Measurements from ENCODE around the gene GPR12. TPM values are rescaled to one million over a fixed set of nuclear protein-coding genes. Genes with fewer than 3 reads are reported as not detected.

GPR12 gene
- total and polyA plus RNA-seq, 2 of the 4 experiments (the other 2 are of a cell fraction) = not detected

- H3K4ac ChIP-seq (ENCODE audit: low read depth, low read length) = no peak overlapping the region
- H2BK15ac ChIP-seq (ENCODE audit: low read depth, low read length) = no peak overlapping the region
- no peak overlapping the region for H3K27ac ChIP-seq (ENCODE audit: insufficient read depth, low read length)
- H4K5ac ChIP-seq (ENCODE audit: low read depth, low read length) = no peak overlapping the region
- dilution Hi-C loops (cut with HindIII; ENCODE audit: low sequenced_read_pairs, unreplicated experiment) = no loop called here
- H3K9me1 ChIP-seq (ENCODE audit: insufficient read depth, low read length) = no peaks in the 10 kb centered on the region
- H4K8ac ChIP-seq (ENCODE audit: low read depth in 2 of 2, low read length in 2 of 2) = no peak overlapping the region
- H3K9me3 ChIP-seq (ENCODE audit: control insufficient read depth, insufficient read depth, low read length) = no peaks in the 10 kb centered on the region
- H2BK20ac ChIP-seq (ENCODE audit: low read depth, low read length) = no peak overlapping the region
- no peaks in the 10 kb centered on the region; the same call in 1 of the 2 replicates for H4K20me1 ChIP-seq (ENCODE audit: insufficient read depth, low read length)
- no peak overlapping the region for H2AK9ac ChIP-seq (replicated peaks; ENCODE audit: low read depth, low read length, poor library complexity)
- no peak overlapping the region for H3K4me2 ChIP-seq (ENCODE audit: low read depth, low read length)
- H2AK5ac ChIP-seq (ENCODE audit: low read depth, low read length) = no peak overlapping the region
- H2BK5ac ChIP-seq (ENCODE audit: low read depth, low read length, poor library complexity, severe bottlenecking) = no peak overlapping the region
- H4K91ac ChIP-seq (ENCODE audit: insufficient read depth, low read depth, low read length) = no peak overlapping the region
- in situ Hi-C loops (cut with MboI; ENCODE audit: low sequenced_read_pairs) = no loop called here
- no peak overlapping the region for H3K23ac ChIP-seq (ENCODE audit: low read depth, low read length)
- H3K9ac ChIP-seq (ENCODE audit: low read depth, low read length) = no peak overlapping the region
- 11% methylated on average over 7 of the region's 18 CpGs; no CpG with 5 or more reads in 1 of the 2 experiments for WGBS, 2 experiments (ENCODE audit: extremely low coverage in 2 of 2, insufficient read length in 1 of 2)
- ATAC-seq (ENCODE audit: low read depth) (no peak), DNase-seq (no peak)
- H2BK120ac ChIP-seq (ENCODE audit: low read depth, low read length) = no peak overlapping the region
- no TSS peak for BruUV-seq (replicated peaks)
- CTCF ChIA-PET = no interaction called here
- no peak overlapping the region for H2AFZ ChIP-seq (replicated peaks; ENCODE audit: low read length, poor library complexity)
- peaks cover 7% of the 10 kb centered on the region for H3K27me3 ChIP-seq (ENCODE audit: control insufficient read depth, insufficient read depth, low read length)
- no peaks in the 10 kb centered on the region for H3K79me1 ChIP-seq (ENCODE audit: low read depth in 1 of 2, low read length in 2 of 2)
- H3K4me1 ChIP-seq (ENCODE audit: control insufficient read depth, insufficient read depth, low read length) = no peaks in the 10 kb centered on the region
- intact Hi-C loops (cut with micrococcal nuclease) = no loop called here
- H3K4me3 ChIP-seq (ENCODE audit: insufficient read depth, low read depth, low read length) = no peak overlapping the region
- POLR2A ChIA-PET (ENCODE audit: unreplicated experiment) = no interaction called here
- H3K14ac ChIP-seq (replicated peaks; ENCODE audit: low read depth, low read length) = no peak overlapping the region
- no peak overlapping the region for H3K18ac ChIP-seq (ENCODE audit: low read depth, low read length)
- no peak overlapping the region for H3K56ac ChIP-seq (ENCODE audit: extremely low read depth, insufficient read depth, low read length)
- H3K36me3 ChIP-seq (ENCODE audit: control insufficient read depth, insufficient read depth, low read length) = no peaks in the 10 kb centered on the region
- TF ChIP-seq RFX5 (IDR thresholded peaks at IDR 0.05; ENCODE audit: low read depth, low read length) = no peak
- TF ChIP-seq CHD1 (IDR thresholded peaks at IDR 0.05; ENCODE audit: low read depth, low read length) = no peak
- TF ChIP-seq CTCF (conservative IDR thresholded peaks at IDR 0.05; ENCODE audit: low read depth, low read length) = no peak
- TF ChIP-seq SMC3 (IDR thresholded peaks at IDR 0.05; ENCODE audit: low read depth, low read length) = no peak
- TF ChIP-seq MXI1 (IDR thresholded peaks at IDR 0.05; ENCODE audit: borderline replicate concordance, low read depth, low read length) = no peak
- no peak for TF ChIP-seq NFE2L2 (IDR thresholded peaks at IDR 0.05; ENCODE audit: low read depth, low read length)
- TF ChIP-seq BHLHE40 (IDR thresholded peaks at IDR 0.05; ENCODE audit: low read depth, low read length) = no peak
- TF ChIP-seq USF2 (IDR thresholded peaks at IDR 0.05; ENCODE audit: low read depth, low read length) = no peak
- TF ChIP-seq FOS (IDR thresholded peaks at IDR 0.05; ENCODE audit: low read depth, low read length) = no peak
- TF ChIP-seq RAD21 (IDR thresholded peaks at IDR 0.05; ENCODE audit: low read length) = no peak
- TF ChIP-seq MAFK (IDR thresholded peaks at IDR 0.05; ENCODE audit: low read depth, low read length) = no peak
- no peak for TF ChIP-seq MAZ (IDR thresholded peaks at IDR 0.05; ENCODE audit: borderline replicate concordance, low read depth, low read length)
- no peak for TF ChIP-seq ELK1 (IDR thresholded peaks at IDR 0.05; ENCODE audit: borderline replicate concordance, low read depth, low read length)
- TF ChIP-seq RCOR1 (IDR thresholded peaks at IDR 0.05; ENCODE audit: insufficient replicate concordance, low read length) = no peak
- no peak for TF ChIP-seq POLR2A (IDR thresholded peaks at IDR 0.05; ENCODE audit: low read depth, low read length)
Measured at GRCh38 chr13:26784704-26785639, 24.4 kb upstream of the GPR12 start.

Measured in IMR-90 (cell line).